ENCODE measurements around the gene EXPH5.

DNA sequence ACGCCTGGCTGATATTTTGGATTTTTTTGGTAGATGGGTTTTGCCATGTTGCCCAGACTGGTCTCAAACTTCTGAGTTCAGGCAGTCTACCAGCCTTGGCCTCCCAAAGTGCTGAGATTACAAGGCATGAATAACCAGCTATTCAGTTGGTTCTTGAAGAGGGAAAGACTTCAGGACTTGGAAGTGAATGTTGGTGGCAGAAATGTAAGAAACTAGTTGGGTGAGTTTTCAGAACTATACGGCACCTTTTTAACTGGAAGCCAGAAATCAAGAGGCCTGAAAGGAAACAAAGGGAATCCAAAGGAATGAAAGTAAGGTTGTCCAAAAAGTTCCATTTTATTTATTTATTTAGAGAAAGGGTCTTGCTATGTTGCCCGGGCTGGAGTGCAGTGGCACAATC lies 98.2 kb downstream of the EXPH5 start:
- TF ChIP-seq POLR2A (IDR thresholded peaks at IDR 0.05; ENCODE audit: extremely low read depth, insufficient read length), result no peak
- TF ChIP-seq, protein P1, sequence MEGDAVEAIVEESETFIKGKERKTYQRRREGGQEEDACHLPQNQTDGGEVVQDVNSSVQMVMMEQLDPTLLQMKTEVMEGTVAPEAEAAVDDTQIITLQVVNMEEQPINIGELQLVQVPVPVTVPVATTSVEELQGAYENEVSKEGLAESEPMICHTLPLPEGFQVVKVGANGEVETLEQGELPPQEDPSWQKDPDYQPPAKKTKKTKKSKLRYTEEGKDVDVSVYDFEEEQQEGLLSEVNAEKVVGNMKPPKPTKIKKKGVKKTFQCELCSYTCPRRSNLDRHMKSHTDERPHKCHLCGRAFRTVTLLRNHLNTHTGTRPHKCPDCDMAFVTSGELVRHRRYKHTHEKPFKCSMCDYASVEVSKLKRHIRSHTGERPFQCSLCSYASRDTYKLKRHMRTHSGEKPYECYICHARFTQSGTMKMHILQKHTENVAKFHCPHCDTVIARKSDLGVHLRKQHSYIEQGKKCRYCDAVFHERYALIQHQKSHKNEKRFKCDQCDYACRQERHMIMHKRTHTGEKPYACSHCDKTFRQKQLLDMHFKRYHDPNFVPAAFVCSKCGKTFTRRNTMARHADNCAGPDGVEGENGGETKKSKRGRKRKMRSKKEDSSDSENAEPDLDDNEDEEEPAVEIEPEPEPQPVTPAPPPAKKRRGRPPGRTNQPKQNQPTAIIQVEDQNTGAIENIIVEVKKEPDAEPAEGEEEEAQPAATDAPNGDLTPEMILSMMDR (IDR thresholded peaks at IDR 0.05; ENCODE audit: low read depth, low read length), result no peak
